GM19351 (cell line): Measurements from ENCODE around the gene C2CD2L.
"Not testable (repeated sequence)": the region's sequence is repeated elsewhere in the genome, so short reads cannot be mapped to it uniquely, and the experiment has no call there.

Source experiments
- ATAC-seq: cut with Tn5 transposase; IDR thresholded peaks from one replicate; pipeline ENCODE4 v1.9.1; 2021; ENCODE audit warnings: mild to moderate bottlenecking, moderate library complexity; ENCODE audit not compliant: unreplicated experiment

Gene C2CD2L

DNA sequence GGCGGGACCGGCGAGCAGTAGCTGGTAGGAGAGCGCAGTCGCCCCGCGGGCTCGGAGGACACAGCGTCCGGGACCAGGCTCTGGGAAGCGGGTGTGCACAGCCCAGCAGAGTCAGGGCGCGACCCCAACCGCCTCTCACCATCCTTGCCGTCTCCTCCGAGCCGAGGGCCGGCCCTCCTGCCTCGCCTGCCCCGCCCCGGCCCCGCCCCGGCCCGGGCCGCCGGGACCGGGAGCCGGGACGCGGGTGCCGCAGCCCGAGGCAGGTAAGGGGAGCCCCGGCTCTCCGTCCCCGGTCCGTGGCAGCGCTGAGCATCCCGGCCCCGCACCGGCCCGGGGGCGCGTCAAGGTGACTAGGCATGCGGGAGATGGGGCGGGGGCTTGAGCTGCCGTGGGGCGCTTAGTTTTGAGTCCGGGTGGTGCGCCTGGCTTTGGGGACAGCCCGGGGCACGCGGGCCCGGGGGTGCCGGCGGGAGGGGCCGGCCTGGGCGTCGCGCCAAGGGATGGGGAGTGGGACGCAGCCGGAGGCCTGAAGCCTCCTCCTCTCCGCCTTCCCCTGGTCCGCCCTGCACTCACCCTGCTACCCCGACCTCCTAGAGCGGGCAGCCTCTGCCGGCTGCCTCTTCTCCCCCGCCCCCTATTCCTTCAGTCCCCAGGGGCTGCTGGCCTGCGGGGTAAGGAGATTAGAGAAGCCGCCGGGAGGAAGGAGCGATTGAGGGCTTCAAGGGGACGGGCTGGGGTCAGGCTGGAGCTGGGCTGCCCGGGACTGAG lies 42.1 kb downstream of the C2CD2L start, which contains the start of gene ABCG4:
Gene ABCG4 (plus strand): TSS at position 35 of the 768 bp plus-strand sequence. CDS start 914 bp downstream, outside the sequence.
- no peak for ATAC-seq

DNA sequence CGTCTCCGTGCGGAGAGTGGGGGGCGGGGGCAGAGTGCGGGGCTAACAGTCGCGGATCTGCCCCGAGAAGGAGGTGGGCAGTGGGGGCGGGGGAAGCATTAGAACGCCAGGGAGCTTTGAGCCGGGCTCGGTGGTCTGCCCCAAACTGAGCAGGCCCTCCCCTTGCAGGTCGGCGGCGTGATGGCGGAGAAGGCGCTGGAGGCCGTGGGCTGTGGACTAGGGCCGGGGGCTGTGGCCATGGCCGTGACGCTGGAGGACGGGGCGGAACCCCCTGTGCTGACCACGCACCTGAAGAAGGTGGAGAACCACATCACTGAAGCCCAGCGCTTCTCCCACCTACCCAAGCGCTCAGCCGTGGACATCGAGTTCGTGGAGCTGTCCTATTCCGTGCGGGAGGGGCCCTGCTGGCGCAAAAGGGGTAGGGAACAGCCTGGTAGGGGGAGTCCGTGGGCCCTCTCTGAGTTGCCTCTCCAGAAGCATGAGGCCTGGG lies 42.7 kb downstream of the C2CD2L start:
- no peak for ATAC-seq

DNA sequence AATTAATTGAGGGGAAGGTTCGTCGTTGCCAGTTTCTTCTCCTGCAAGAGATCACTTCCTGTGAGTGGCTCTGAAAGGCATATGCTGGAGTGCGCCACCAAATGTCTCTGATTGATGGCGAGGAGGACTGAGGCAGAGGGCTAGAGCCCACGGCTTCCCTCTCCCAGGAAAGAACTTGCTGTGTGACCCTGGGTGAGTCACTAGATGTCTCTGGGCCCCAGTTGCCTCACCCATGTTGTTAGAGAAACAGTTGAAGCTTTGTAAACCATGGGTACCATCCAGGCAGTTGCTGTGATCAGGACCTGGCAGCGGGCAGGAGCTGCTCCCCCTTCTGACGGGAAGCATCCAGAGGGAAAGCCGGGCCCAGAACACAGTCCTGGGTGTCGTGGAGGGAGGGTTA lies 44.9 kb downstream of the C2CD2L start:
- ATAC-seq, result no peak

DNA sequence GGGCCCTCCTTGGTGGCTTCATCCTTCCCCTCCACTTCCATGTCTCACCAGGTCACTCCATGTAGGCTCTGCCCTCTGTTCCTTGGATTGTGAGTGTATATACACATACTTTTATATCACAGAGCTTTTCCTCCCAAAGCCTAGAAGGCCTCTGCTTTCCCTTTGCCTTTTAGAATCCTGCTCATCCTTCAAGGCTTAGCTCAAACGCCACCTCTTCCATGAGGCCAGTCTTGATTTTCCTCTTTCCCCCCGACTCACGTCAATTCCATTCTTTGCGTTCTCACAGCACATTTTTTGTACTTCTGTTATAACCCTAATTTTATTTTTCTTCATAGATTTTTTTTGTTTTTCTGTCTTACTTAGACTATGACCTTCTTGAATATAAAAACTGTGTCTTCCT lies 45.5 kb downstream of the C2CD2L start:
- no peak for ATAC-seq

DNA sequence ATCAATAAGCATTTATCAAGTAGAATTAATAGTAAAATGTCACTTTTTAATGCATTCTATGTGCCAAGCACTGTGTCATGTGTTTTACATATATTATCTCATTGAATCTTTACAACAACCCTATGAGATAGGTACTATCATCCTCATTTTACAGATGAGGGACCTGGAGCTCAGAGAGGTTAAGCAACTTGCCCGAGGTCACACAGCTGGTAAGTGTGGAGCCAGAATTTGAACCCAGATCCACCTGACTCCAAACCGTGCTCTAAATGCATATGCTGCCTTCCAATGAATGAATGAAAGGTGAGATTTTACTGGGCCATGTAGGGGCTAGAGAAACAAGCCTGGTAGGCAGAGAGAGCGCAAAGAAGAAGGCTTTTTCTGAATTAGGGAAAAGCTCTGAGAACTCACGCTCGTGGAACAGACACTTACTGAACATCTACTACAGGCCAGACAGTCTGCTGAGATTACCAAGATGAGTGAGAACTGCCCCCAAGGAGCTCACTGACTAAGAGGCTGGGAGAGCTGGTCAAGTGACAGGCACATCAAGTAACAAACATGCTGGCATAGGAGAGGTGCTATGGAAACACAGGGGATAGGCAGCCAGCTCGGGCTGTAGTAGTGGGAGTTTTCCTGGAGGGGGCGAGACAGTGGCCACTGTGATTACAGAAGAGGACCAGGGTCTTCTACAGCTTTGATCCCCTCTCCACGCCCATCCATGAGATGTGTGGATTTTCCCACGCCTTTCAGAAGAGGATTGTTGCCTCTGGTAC lies 46.1 kb downstream of the C2CD2L start:
- ATAC-seq, result no peak

DNA sequence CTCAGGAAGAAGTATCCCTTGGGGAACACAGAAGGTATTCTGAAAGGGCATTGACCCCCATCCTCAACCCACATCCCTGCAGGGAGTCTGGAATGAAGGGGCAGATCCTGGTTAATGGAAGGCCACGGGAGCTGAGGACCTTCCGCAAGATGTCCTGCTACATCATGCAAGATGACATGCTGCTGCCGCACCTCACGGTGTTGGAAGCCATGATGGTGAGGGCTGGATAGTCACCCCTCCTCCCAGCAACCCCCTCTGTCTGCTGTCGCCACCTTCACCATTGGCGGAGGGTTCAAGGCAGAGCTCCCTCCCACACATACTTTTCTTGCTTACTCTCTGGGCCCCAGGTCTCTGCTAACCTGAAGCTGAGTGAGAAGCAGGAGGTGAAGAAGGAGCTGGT lies 47.0 kb downstream of the C2CD2L start:
- ATAC-seq, result no peak

DNA sequence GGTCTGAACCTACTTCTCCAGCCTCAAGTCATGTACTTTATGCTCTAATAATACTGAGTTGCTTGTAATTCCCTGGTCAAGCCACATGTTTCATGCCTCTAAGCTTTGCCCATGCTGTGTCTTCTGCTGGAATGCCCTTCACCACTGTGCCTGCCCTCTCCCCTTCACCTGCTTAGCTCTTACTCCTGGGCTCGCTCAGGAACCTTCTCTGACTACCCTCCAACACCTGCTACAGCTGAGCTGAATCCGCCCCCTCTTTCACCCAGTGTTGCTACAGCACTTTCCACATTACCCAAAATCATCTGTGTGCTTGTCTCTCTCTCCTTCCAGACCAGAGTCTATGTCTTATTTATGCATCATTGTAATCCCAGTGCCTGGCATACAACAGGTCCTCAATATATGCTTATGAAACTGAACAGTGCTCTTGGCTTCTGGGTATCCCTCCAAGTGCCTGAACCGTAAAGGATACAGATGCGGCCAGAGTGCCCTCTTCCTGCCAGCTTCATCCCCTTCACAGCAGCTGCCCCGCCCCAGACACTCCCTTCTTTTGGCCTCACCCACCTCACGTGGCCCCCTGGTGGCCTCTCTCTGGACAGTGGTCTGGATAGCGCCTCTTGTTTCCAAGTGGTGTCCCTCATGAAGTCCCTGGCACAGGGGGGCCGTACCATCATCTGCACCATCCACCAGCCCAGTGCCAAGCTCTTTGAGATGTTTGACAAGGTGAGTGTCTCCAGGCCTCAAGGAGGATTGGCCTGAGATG lies 48.8 kb downstream of the C2CD2L start:
- ATAC-seq, result no peak

DNA sequence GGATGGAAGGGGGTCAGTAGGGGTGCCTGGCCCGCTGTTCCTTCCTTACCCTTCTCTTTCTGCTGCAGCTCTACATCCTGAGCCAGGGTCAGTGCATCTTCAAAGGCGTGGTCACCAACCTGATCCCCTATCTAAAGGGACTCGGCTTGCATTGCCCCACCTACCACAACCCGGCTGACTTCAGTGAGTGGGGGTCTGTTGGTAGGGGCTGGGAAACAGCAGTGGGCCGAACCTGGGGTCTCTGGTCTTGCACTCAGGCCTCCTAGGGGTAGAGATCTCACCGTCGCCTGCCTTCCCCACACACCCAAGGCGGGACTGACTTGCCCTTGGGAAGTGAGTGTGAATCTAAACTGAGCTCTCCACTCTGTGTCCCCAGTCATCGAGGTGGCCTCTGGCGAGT lies 49.4 kb downstream of the C2CD2L start:
- ATAC-seq, result no peak

DNA sequence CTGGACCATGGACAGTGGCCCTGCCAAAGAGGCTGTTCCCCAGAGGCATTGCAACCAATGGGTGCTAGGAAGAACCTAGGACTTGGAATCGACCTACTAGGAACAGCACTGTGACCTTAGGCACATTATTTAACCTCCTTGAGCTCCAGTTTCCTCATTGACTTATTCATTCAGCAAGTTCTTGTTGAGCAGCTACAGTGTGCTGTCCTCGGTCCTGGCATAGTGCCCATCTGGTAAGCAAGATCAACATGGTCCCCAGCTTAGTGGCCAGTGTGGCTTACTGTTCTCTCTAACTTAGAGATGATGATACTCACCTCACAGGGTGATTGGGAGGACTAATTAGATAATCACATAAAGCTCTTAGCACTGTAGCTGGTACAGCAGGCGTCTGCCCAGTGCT lies 49.9 kb downstream of the C2CD2L start:
- ATAC-seq, result no peak

DNA sequence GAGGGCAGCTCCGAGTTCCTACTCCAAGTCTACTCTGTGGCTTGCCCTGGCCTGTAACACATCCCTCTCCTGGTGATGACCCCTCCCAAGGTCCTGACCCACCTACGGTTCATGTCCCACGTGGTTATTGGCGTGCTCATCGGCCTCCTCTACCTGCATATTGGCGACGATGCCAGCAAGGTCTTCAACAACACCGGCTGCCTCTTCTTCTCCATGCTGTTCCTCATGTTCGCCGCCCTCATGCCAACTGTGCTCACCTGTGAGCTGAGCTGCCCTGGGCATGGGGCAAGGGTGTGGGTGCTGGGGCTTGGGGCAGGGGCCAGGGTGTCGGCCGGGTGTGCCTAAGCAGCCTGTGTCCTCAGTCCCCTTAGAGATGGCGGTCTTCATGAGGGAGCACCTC lies 51.3 kb downstream of the C2CD2L start:
- no peak for ATAC-seq

DNA sequence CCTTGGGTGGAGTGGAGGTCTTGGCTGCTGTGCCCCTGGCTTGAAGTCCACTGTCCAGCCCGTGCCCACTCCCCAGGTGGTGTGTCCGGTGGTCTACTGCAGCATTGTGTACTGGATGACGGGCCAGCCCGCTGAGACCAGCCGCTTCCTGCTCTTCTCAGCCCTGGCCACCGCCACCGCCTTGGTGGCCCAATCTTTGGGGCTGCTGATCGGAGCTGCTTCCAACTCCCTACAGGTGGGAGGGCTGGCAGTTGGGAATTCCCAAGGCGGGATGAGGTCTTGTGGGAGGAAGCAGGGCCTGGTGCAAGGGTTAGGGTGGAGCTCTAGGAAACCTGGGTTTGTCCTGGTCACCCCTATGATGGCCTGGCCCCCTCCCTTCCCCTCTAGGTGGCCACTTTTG lies 53.0 kb downstream of the C2CD2L start:
- ATAC-seq, result no peak

DNA sequence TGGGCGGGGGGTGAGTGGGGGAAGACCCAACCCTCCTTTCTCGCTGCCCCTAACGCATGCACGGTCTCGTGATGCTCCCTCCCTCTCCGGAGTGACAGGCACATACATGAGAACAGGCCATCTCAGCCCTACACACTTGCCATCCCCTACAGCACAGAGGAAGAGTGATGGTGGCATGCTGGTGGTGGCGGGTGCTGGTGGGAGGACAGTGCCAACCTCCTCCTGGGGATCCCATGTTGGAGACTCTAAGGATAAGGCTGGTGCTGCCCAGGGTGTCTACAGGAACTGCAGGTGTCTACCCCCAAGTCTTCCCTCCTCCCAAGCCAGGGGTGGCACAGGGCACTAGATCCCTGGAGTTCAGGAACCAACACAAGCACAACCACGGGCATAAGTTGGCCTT lies 54.7 kb downstream of the C2CD2L start:
- no peak for ATAC-seq

DNA sequence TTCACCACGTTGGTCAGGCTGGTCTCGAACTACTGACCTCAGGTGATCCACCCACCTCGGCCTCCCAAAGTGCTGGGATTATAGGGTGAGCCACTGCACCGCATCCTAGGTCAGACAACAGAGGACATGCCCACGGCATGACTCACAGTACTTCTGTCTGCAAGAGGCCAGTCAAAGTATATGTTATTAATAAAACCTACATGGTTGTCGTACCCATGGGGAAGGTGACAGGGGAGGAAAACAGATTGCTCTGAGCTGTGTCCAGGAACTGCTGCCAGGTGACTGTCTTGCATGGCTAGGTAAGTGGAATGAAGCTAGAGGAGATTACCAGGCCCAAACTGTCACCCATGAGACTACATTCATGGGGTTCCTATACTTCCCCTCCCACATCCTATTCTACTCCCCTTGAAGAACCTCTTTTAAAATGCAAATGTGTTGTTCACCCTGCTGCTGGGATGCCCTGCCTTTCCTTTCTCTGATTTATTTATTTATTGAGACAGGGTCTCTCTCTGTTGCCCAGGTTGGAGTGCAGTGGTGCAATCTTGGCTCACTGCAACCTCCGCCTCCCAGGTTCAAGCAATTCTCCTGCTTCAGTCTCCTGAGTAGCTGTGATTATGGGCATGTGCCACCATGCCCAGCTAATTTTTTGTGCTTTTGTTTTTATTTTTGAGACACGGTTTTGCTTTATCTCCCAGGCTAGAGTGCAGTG lies 59.4 kb downstream of the C2CD2L start:
- no peak for ATAC-seq

DNA sequence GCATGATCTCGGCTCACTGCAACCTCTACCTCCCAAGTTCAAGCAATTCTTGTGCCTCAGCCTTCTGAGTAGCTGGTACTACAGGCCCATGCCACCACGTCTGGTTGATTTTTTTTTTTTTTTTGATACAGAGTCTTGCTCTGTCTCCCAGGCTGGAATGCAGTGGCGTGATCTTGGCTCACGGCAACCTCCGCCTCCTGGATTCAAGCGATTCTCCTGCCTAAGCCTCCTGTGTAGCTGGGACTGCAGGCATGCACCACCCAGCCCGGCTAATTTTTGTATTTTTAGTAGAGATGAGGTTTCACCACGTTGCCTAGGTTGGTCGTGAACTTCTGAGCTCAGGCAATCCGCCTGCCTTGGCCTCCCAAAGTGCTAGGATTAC lies 59.9 kb downstream of the C2CD2L start:
- not testable (repeated sequence) for ATAC-seq

DNA sequence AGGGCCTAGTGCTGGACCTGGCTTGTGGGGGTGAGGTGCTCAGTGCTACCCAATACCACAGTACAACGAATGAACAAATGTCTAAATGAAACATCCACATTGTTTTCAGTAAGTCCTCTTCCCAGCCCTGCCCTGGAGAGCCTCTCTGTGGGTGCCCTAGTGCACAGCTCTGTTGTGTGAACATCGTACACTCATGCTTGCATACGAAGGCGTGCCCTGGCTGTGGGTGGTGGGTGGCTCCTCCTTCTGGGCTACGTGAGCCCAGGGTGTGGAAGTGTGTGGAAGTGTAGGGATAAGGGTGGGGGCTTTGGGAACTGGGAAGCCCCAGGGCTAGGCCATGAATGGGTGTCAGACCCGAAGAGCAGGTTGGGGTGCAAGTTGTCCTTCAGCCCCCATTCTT lies 60.8 kb downstream of the C2CD2L start:
- no peak for ATAC-seq
